ENCODE data around the gene PALM3.
"Not testable (repeated sequence)": the region's sequence is repeated elsewhere in the genome, so short reads cannot be mapped to it uniquely, and the experiment has no call there.

The PALM3 gene

DNA sequence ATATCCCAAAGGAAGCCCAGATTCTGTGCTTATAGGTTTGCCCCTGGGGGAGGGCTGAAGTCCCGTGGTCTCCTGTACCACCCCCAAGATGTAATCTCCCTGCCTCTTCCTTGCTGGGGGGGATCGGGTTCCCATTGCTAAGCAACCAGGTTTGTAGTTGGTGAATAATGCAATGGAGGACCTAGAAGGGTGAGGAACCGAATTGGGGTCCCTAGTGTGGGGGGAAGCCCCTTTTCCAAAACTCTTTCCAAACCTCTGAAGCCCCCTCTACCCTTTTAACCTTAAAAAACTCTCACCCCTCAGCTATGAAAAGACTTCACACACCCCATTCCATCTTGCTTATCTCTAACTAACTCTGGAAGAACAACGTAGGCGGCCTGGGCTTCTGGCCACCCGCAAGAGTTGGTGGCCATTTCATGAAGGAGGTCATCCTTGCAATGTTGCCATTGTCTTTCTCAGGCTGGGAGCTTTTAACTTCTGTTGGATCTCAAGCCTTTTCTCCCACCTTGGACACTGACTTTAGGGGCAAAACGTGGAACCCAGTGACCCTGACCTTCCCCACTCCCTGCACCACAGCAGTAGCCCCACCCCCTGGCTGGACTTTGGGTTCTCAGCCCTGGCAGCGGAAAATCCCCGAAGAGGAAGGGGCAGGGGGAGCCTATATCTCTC lies 661 bp downstream of the PALM3 start:
- DNase-seq (ENCODE audit: low read depth) = no peak

DNA sequence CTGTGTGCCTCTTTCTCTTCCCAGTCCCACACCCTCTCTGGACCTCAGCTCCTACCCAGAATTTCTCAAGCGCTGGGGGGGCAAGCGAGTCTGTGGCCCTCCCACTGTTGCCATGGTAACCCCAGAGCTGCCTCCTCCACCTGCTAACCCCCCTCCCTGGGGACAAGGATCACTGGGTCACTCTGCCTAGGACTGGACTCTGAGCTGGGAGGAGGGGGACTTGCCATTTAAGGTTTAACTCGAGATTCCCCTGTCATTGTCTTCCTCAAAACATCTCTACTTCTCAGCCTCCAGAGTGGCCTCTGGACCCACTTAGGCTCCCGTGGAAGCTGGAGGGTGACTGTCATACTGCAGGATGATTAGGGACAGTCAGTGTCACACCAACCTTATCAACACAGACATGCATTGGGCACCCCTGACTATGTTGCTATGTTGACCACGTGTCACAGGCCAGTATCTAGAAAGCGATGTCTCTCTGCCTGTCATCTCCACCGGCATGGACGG lies 2.2 kb downstream of the PALM3 start:
- DNase-seq (ENCODE audit: low read depth) = no peak
- no peak overlapping the region for H3K4me3 ChIP-seq (ENCODE audit: low read depth, low read length)

More for the DNA sequence above, 661 bp downstream of the PALM3 start:
- H3K4me3 ChIP-seq (ENCODE audit: low read depth, low read length) = no peak overlapping the region

DNA sequence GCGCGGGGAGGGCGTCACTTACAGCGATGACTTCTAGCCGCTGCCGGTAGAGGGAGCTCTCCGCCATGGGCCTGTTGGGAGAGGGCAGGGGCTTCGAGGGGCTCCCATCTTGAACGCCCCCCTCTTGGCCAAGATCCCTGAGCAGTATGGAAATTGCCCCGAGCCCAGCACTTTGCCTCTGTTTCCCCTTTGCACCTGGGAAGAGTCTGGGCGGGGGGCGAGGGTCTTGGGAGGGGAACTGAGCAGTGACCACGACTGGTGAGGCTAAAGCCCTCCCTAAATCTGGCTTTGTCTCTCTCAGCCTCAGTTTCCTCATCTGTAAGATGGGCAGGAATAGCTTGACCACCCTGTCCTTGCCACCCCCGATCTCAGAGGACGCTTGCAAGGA lies 2.8 kb downstream of the PALM3 start:
- no peak overlapping the region for H3K4me3 ChIP-seq (ENCODE audit: low read depth, low read length)
- no peak for DNase-seq (ENCODE audit: low read depth)

- no peak for DNase-seq (ENCODE audit: low read depth)
- no peak overlapping the region for H3K4me3 ChIP-seq (ENCODE audit: low read depth, low read length)
Measured at GRCh38 chr19:14058182-14059092, 3.4 kb downstream of the PALM3 start.

GRCh38 chr19:14056741-14057356 lies 5.0 kb downstream of the PALM3 start:
- DNase-seq (ENCODE audit: low read depth) = no peak
- H3K4me3 ChIP-seq (ENCODE audit: low read depth, low read length) = peak overlapping the region; percentile 43

DNA sequence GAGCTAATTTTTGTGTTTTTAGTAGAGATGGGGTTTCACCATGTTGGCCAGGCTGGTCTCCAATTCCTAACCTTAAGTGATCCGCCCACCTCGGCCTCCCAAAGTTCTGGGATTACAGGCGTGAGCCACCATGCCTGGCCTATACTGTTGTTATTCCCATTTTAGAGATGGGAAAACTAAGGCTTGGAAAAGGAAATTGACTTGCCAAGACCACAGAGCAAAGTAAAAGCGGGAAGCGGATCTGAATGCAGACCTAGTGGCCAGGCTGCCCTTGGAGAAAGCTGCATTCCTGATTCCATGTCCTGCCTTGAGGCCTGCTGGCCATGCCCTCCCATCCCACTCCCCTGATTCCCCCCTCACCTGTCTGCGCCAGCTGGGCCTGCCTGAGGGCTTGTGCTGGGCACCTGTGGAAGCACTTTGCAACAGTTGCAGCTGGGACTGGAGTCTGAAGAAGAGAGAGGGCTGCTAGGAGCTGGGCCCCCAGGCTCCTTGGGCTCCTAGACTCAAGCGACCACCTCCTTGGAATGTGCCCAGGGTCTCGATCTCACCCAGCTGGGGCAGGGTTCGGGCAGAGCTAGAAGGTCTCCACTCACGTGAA lies 5.7 kb downstream of the PALM3 start:
- DNase-seq (ENCODE audit: low read depth) = no peak
- H3K4me3 ChIP-seq (ENCODE audit: low read depth, low read length) = no peak overlapping the region

DNA sequence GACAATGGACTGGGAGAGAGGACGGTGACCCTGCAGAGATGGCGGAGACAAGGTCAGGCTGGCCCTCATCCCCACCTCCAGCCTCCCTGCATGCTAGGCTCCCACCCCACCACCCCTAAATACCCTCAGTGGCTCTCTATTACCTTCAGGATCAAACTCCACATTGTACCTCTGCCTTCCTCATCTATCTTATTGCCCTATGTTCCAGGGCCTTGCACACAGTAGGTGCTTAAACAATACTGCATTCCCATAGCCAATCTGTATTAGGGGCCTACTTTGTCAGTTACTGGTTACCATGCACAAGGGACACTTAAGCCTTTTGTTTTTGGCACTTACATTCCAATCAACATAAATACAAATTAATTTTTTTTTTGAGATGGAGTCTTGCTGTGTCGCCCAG lies 6.5 kb downstream of the PALM3 start:
- H3K4me3 ChIP-seq (ENCODE audit: low read depth, low read length) = no peak overlapping the region

DNA sequence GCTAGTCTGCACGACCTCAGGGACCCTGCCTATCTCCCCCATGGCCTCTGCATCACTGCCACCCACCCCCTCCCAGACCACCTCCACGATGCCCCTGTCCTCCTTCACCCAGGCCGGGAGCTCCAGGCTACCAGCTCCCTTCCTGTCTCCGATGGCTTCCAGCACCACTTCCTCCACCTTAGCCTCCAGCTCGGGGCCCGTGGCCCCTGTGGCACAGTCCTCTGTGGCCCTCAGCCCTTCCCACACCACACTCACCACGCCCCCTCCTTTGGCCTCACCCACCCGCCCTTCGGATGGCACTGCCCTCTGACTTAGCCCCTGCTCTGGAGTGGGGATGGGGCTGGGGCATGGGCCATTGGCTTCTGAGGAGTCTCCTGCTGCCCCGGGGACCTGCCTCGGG lies 7.2 kb downstream of the PALM3 start:
- no peak overlapping the region for H3K4me3 ChIP-seq (ENCODE audit: low read depth, low read length)
- no peak for DNase-seq (ENCODE audit: low read depth)

More for the DNA sequence above, 6.5 kb downstream of the PALM3 start:
- no peak for DNase-seq (ENCODE audit: low read depth)

DNA sequence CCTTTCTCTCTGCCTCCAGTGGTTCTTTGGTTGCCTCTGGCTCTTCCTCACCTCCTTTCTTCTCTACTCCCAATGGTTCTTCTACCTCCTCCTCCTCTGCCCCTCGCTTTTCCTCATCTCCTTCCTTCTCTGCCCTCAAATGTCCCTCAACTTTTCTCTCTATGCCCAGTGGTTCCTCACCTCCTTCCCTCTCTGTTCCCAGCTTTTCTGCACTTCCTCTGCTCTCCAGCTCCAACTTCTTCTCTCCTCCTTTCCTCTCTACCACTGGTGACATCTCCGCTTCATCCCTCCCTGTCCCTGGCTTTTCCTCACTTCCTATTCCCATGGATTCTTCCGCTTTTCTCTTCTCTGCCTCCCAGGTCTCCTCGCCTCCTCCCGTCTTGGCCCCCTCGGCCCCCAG lies 7.8 kb downstream of the PALM3 start:
- no peak overlapping the region for H3K4me3 ChIP-seq (ENCODE audit: low read depth, low read length)
- DNase-seq (ENCODE audit: low read depth) = no peak

DNA sequence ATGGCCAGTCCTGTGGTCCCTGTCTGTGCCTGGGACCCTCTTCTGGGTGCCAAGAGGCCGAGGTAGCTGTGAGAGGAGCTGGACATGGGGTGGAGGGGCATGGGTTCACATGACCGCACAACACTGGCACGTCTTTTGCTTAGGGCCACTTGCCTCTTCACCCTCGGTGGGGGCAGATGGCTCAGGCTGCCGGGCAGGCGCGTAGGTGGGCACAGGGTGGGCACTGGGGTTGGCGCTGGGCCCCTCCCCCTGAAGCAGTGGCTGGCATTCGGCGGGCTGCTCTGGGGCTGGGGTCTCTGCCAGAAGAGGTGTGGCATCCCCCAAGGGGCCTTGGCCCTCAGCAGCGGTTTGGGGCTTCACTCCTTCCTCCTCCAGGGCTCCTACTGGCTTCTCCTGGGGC lies 8.4 kb downstream of the PALM3 start:
- no peak overlapping the region for H3K4me3 ChIP-seq (ENCODE audit: low read depth, low read length)
- no peak for DNase-seq (ENCODE audit: low read depth)

DNA sequence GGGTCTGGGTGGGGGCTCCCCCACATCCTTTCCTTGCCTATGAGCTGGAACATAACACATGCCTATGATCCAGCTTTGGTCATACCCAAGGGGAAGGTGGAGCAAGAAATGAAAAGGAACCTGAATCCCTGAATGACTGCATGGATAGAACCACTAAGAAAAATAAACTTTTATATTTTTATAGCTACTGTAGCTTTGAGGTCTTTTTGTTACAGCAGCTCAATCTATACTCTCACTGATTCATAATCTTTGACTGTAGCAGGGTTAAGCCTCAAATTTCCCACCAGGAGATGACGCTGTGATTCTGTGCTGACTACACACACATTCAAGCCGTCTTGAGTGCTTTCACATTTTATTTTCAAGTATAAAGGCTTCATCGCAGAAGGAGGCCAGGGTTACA lies 8.8 kb downstream of the PALM3 start:
- no peak for DNase-seq (ENCODE audit: low read depth)
- no peak overlapping the region for H3K4me3 ChIP-seq (ENCODE audit: low read depth, low read length)

GRCh38 chr19:14052470-14052869 lies 9.4 kb downstream of the PALM3 start:
- no peak overlapping the region for H3K4me3 ChIP-seq (ENCODE audit: low read depth, low read length)
- DNase-seq (ENCODE audit: low read depth) = no peak

- no peak for DNase-seq (ENCODE audit: low read depth)
Measured at GRCh38 chr19:14051980-14052379, 9.9 kb downstream of the PALM3 start.

GRCh38 chr19:14050961-14051360 lies 10.9 kb downstream of the PALM3 start:
- not testable (repeated sequence) for DNase-seq (ENCODE audit: low read depth); H3K4me3 ChIP-seq (ENCODE audit: low read depth, low read length)

More at GRCh38 chr19:14051980-14052379, 9.9 kb downstream of the PALM3 start:
- H3K4me3 ChIP-seq (ENCODE audit: low read depth, low read length) = no peak overlapping the region

DNA sequence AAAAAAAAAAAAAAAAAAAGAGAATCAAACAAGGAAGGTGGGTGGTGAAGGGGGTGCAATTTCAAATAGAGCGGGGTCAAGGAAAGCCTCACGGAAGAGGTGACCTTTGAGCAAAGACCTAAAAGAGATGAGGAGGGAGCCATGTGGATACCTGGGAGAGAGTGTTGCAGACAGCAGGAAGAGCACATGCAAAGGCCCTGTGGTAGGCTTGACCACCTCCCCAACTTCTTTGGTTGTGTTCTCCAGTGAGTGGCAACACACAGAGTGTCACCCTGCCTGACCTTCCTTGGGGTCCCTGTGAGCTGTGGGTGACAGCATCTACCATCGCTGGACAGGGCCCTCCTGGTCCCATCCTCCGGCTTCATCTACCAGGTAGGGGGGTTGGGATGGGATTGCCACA lies 11.4 kb downstream of the PALM3 start:
- DNase-seq (ENCODE audit: low read depth) = no peak
- H3K4me3 ChIP-seq (ENCODE audit: low read depth, low read length) = no peak overlapping the region

GRCh38 chr19:14048443-14049153 lies 13.3 kb downstream of the PALM3 start:
- H3K4me3 ChIP-seq (ENCODE audit: low read depth, low read length) = no peak overlapping the region
- DNase-seq (ENCODE audit: low read depth) = no peak

GRCh38 chr19:14047866-14048265 lies 14.0 kb downstream of the PALM3 start:
- DNase-seq (ENCODE audit: low read depth); H3K4me3 ChIP-seq (ENCODE audit: low read depth, low read length): not testable (repeated sequence)

DNA sequence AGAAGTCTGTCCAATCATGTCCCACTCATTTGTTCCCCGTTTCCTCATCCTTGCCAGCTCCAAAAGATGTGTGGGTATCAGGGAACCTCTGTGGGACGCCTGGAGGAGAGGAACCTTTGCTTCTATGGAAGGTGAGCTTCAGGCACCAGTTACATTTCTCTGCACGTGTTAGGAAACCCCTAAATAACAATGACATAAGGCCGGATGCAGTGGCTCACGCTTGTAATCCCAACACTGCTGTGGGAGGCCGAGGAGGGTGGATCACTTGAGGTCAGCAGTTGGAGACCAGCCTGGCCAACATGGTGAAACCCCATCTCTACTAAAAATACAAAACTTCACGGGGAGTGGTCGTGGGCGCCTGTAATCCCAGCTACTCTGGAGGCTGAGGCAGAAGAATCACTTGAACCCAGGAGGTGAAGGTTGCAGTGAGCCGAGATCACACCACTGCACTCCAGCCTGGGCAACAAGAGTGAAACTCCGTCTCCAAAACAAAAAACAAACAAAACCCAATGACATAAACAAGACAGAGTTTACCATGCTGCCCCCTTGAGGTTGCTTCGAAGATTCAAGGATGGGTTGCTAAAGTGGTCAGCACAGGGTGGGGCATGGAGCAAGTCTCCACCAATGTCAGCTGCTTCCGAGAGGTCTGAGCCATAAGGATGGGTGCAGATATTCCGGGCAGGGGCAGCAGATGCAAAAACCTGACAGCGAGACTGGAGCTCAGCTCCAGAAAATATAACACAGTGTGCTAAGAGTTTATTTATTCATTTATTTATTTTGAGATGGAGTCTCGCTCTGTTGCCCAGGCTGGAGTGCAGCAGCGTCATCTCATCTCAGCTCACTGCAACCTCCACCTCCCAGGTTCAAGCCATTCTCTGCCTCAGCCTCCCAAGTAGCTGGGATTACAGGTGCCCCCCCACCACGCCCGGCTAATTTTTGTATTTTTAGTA lies 18.9 kb downstream of the PALM3 start:
- not testable (repeated sequence) for DNase-seq (ENCODE audit: low read depth); H3K4me3 ChIP-seq (ENCODE audit: low read depth, low read length)
